ENCODE data around the gene TNFRSF1B.

The TNFRSF1B gene

DNA sequence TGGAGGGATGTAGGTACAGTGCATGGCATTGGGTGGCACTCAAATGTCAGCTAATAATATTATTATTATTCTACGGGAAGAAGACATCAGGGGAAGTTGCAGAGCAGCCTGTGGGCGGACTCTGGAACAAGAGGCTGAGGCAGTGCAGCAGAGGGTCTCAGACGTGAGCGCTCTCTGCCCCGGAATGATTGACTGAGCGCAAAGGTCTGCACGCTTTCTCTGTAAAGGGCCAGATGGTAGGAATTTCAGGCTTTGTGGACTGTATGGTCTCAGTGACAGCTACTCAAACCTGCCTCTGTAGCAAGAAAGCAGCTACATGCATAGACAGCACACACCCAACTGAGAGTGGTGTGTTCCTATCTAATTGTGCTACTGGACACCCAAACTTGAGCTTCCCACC lies 33.4 kb downstream of the TNFRSF1B start:
- Histone ChIP-seq H3K4me3 (ENCODE audit: low read depth, low read length) (no peak overlapping the region), H3K36me3 (ENCODE audit: control insufficient read depth, insufficient read depth, low read length) (no peaks in the 10 kb centered on the region), H3K27ac (ENCODE audit: low read depth, low read length) (no peak overlapping the region), H3K4me1 (ENCODE audit: control insufficient read depth, insufficient read depth, low read length) (peaks cover 10% of the 10 kb centered on the region; the same call in 1 of the 2 replicates), H3K9me3 (ENCODE audit: control insufficient read depth, insufficient read depth, low read length) (no peaks in the 10 kb centered on the region), H3K9ac (ENCODE audit: low read depth, low read length) (no peak overlapping the region), H3K27me3 (ENCODE audit: control insufficient read depth, insufficient read depth, low read length) (no peaks in the 10 kb centered on the region)

- Histone ChIP-seq H3K4me3 (ENCODE audit: low read depth, low read length) (no peak overlapping the region), H3K4me1 (ENCODE audit: control insufficient read depth, insufficient read depth, low read length) (peaks cover 10% of the 10 kb centered on the region; the same call in 1 of the 2 replicates), H3K9ac (ENCODE audit: low read depth, low read length) (no peak overlapping the region), H3K9me3 (ENCODE audit: control insufficient read depth, insufficient read depth, low read length) (no peaks in the 10 kb centered on the region), H3K27me3 (ENCODE audit: control insufficient read depth, insufficient read depth, low read length) (no peaks in the 10 kb centered on the region), H3K27ac (ENCODE audit: low read depth, low read length) (no peak overlapping the region), H3K36me3 (ENCODE audit: control insufficient read depth, insufficient read depth, low read length) (no peaks in the 10 kb centered on the region)
Measured at GRCh38 chr1:12201352-12202189, 34.8 kb downstream of the TNFRSF1B start.

DNA sequence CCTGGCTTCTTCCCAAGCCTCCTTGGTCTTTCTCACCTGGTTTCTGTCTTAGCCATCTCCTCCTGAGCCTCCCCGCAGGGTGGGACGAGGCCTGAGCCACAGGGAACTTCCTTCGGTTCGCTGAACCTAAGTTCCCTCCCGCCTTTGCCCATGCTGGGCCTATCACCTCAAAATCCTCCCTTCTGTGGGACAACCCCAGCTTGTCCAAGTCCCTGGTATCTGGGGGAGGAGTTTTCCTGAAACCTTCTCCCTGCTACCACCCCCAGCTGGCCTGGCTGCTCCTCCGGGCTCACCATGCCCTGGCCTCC lies 35.4 kb downstream of the TNFRSF1B start:
- no peaks in the 10 kb centered on the region for H3K36me3 ChIP-seq (ENCODE audit: control insufficient read depth, insufficient read depth, low read length)
- peaks cover 10% of the 10 kb centered on the region; the same call in 1 of the 2 replicates for H3K4me1 ChIP-seq (ENCODE audit: control insufficient read depth, insufficient read depth, low read length)
- no peaks in the 10 kb centered on the region for H3K9me3 ChIP-seq (ENCODE audit: control insufficient read depth, insufficient read depth, low read length)
- no peak overlapping the region for H3K27ac ChIP-seq (ENCODE audit: low read depth, low read length)
- H3K27me3 ChIP-seq (ENCODE audit: control insufficient read depth, insufficient read depth, low read length) = no peaks in the 10 kb centered on the region
- H3K9ac ChIP-seq (ENCODE audit: low read depth, low read length) = no peak overlapping the region
- no peak overlapping the region for H3K4me3 ChIP-seq (ENCODE audit: low read depth, low read length)

GRCh38 chr1:12202577-12202976 lies 35.8 kb downstream of the TNFRSF1B start:
- Histone ChIP-seq H3K9me3 (ENCODE audit: control insufficient read depth, insufficient read depth, low read length) (no peaks in the 10 kb centered on the region), H3K4me1 (ENCODE audit: control insufficient read depth, insufficient read depth, low read length) (peaks cover 10% of the 10 kb centered on the region; the same call in 1 of the 2 replicates), H3K36me3 (ENCODE audit: control insufficient read depth, insufficient read depth, low read length) (no peaks in the 10 kb centered on the region), H3K27ac (ENCODE audit: low read depth, low read length) (no peak overlapping the region), H3K9ac (ENCODE audit: low read depth, low read length) (no peak overlapping the region), H3K27me3 (ENCODE audit: control insufficient read depth, insufficient read depth, low read length) (no peaks in the 10 kb centered on the region), H3K4me3 (ENCODE audit: low read depth, low read length) (no peak overlapping the region)

DNA sequence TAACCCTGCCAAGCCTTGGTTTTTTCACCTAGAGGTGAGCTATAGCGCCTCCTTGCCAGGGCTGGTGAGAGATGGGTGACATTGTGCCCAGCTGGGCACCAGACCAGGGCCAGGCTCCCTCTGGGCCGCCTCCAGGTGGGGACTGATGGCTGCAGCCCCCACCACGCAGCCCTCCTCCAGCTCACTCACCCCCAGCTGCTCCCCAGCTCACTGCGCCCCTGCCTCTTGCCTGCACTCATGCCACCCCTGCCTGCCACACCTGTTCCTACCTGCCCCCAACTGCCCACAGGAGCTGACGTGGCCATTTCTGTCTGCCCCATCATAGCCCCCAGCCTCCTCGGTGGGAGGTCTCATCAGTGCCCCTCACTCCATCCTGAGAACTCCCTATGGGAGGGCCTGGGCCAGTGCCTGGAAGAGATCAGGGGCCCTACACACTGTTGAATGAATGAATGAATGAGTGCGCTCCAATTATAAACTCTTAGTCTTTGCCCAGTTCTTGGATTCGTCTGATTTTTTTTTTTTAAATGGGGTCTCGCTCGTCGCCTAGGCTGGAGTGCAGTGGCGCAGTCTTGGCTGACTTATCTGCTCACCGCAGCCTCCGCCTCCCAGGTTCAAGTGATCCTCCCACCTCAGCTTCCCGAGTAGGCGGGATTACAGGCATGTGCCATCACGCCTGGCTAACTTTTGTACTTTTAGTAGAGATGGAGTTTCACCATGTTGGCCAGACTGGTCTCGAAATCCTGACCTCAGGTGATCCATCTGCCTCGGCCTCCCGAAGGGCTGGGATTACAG lies 36.6 kb downstream of the TNFRSF1B start:
- Histone ChIP-seq H3K27me3 (ENCODE audit: control insufficient read depth, insufficient read depth, low read length) (no peaks in the 10 kb centered on the region), H3K9ac (ENCODE audit: low read depth, low read length) (no peak overlapping the region), H3K27ac (ENCODE audit: low read depth, low read length) (no peak overlapping the region), H3K9me3 (ENCODE audit: control insufficient read depth, insufficient read depth, low read length) (no peaks in the 10 kb centered on the region), H3K4me1 (ENCODE audit: control insufficient read depth, insufficient read depth, low read length) (peaks cover 10% of the 10 kb centered on the region; the same call in 1 of the 2 replicates), H3K36me3 (ENCODE audit: control insufficient read depth, insufficient read depth, low read length) (no peaks in the 10 kb centered on the region), H3K4me3 (ENCODE audit: low read depth, low read length) (no peak overlapping the region)

DNA sequence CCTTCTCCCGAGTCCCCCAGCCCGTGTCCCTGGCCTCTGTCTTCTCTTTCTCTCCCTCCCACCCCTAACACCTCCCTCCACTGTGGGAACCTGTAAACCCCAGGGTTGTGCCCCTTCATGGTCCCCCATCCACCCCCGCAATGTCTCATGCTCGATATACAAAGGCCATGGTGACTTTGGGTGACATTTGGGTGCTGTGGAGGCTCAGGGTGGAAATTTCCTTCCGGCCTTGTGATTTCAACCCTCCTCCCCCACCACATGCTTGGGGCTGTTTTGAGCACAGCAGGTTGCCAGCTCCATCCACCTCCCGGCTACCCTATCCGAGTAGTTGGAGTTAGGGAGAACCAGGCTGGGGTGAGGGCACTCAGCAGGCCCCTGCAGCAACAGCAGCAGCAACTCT lies 37.3 kb downstream of the TNFRSF1B start:
- H3K36me3 ChIP-seq (ENCODE audit: control insufficient read depth, insufficient read depth, low read length) = no peaks in the 10 kb centered on the region
- H3K4me3 ChIP-seq (ENCODE audit: low read depth, low read length) = no peak overlapping the region
- H3K9me3 ChIP-seq (ENCODE audit: control insufficient read depth, insufficient read depth, low read length) = no peaks in the 10 kb centered on the region
- H3K9ac ChIP-seq (ENCODE audit: low read depth, low read length) = no peak overlapping the region
- peaks cover 7% of the 10 kb centered on the region; the same call in 1 of the 2 replicates for H3K4me1 ChIP-seq (ENCODE audit: control insufficient read depth, insufficient read depth, low read length)
- no peak overlapping the region for H3K27ac ChIP-seq (ENCODE audit: low read depth, low read length)
- H3K27me3 ChIP-seq (ENCODE audit: control insufficient read depth, insufficient read depth, low read length) = no peaks in the 10 kb centered on the region

DNA sequence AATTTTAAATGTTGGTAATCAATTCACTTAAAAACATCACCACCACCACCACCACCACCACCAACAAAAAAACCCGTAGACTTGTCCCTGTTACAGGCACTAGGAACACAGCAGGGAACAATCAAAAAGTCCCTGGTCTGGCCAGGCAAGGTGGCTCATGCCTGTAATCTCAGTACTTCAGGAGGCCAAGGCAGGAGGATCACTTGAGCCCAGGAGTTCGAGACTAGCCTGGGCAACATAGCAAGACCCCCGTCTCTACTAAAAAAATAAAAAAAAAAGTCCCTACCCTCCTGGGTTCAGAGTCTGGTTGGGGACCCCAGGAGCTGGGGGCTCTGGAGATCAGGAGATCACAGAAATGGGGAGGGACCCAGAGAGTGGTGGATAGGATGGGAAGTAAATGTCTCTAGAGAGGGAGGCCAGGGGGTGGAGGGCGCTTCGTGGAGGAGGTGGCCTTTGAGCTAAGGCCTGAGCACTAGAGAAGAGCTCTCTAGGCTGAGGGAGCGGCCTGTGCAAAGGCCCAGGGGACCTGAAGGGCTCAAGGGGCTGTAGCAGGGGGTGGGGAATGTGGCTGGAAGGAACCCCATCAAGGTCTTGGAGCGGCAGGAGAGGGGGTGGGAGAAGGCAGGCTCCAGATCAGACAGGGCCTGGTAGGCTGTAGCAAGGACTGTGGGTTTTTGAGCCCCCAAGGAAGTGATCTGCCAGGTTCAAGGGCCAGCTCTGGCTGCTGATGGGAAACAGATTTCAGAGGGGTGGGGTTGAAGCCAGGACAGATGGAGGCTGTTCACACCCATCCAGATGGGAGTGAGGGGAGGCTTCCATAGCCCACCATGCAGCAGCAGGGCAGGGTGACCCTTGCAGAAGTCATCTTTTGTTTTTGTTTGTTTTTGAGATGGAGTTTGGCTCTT lies 38.2 kb downstream of the TNFRSF1B start:
- peaks cover 7% of the 10 kb centered on the region; the same call in 1 of the 2 replicates for H3K4me1 ChIP-seq (ENCODE audit: control insufficient read depth, insufficient read depth, low read length)
- no peaks in the 10 kb centered on the region for H3K9me3 ChIP-seq (ENCODE audit: control insufficient read depth, insufficient read depth, low read length)
- H3K36me3 ChIP-seq (ENCODE audit: control insufficient read depth, insufficient read depth, low read length) = no peaks in the 10 kb centered on the region
- H3K9ac ChIP-seq (ENCODE audit: low read depth, low read length) = no peak overlapping the region
- H3K27me3 ChIP-seq (ENCODE audit: control insufficient read depth, insufficient read depth, low read length) = no peaks in the 10 kb centered on the region
- H3K4me3 ChIP-seq (ENCODE audit: low read depth, low read length) = no peak overlapping the region
- H3K27ac ChIP-seq (ENCODE audit: low read depth, low read length) = no peak overlapping the region

DNA sequence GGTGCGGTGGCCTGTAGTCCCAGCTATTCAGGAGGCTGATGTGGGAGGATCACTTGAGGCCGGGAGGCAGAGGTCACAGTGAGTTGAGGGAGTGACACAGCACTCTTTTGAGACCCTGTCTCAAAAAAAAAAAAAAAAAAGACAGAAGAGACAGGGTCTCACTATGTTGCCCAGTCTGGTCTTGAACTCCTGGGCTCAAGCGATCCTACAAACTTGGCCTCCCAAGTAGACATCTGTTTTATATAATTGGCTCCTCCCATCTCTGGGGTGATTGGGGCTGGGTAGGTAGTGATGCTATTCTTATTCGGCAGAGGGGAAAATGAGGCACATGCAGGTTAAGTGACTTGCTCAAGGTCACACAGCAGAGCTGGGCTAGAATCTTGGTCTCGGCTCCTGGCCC lies 39.4 kb downstream of the TNFRSF1B start:
- Histone ChIP-seq H3K36me3 (ENCODE audit: control insufficient read depth, insufficient read depth, low read length) (no peaks in the 10 kb centered on the region), H3K4me1 (ENCODE audit: control insufficient read depth, insufficient read depth, low read length) (peaks cover 7% of the 10 kb centered on the region; the same call in 1 of the 2 replicates), H3K9ac (ENCODE audit: low read depth, low read length) (no peak overlapping the region)

GRCh38 chr1:12206792-12207424 lies 40.1 kb downstream of the TNFRSF1B start:
- Histone ChIP-seq H3K4me3 (ENCODE audit: low read depth, low read length) (no peak overlapping the region), H3K36me3 (ENCODE audit: control insufficient read depth, insufficient read depth, low read length) (no peaks in the 10 kb centered on the region), H3K27ac (ENCODE audit: low read depth, low read length) (no peak overlapping the region), H3K9ac (ENCODE audit: low read depth, low read length) (no peak overlapping the region), H3K9me3 (ENCODE audit: control insufficient read depth, insufficient read depth, low read length) (no peaks in the 10 kb centered on the region), H3K4me1 (ENCODE audit: control insufficient read depth, insufficient read depth, low read length) (peaks cover 7% of the 10 kb centered on the region; the same call in 1 of the 2 replicates), H3K27me3 (ENCODE audit: control insufficient read depth, insufficient read depth, low read length) (no peaks in the 10 kb centered on the region)

More for the DNA sequence above, 39.4 kb downstream of the TNFRSF1B start:
- Histone ChIP-seq H3K27ac (ENCODE audit: low read depth, low read length) (no peak overlapping the region), H3K9me3 (ENCODE audit: control insufficient read depth, insufficient read depth, low read length) (no peaks in the 10 kb centered on the region), H3K27me3 (ENCODE audit: control insufficient read depth, insufficient read depth, low read length) (no peaks in the 10 kb centered on the region), H3K4me3 (ENCODE audit: low read depth, low read length) (no peak overlapping the region)

- no peak overlapping the region for H3K27ac ChIP-seq (ENCODE audit: low read depth, low read length)
- no peak overlapping the region for H3K9ac ChIP-seq (ENCODE audit: low read depth, low read length)
- peaks cover 3% of the 10 kb centered on the region; the same call in 1 of the 2 replicates for H3K4me1 ChIP-seq (ENCODE audit: control insufficient read depth, insufficient read depth, low read length)
- no peaks in the 10 kb centered on the region for H3K36me3 ChIP-seq (ENCODE audit: control insufficient read depth, insufficient read depth, low read length)
- no peaks in the 10 kb centered on the region for H3K27me3 ChIP-seq (ENCODE audit: control insufficient read depth, insufficient read depth, low read length)
- H3K9me3 ChIP-seq (ENCODE audit: control insufficient read depth, insufficient read depth, low read length) = no peaks in the 10 kb centered on the region
- H3K4me3 ChIP-seq (ENCODE audit: low read depth, low read length) = no peak overlapping the region
Measured at GRCh38 chr1:12208271-12208670, 41.5 kb downstream of the TNFRSF1B start.

Data from HUES48 (cell line).